Endothelial cell of umbilical vein (primary cell): ENCODE measurements around the gene CFAP69.
"Not testable (repeated sequence)": the region's sequence is repeated elsewhere in the genome, so short reads cannot be mapped to it uniquely, and the experiment has no call there.

ENCODE experiments used
- CTCF ChIP-seq, 2 donors: IDR thresholded peaks; 1 replicate in 1 of 2; 2 replicates in 1 of 2; pipeline ENCODE4 v1.5.1; 2011; ENCODE audit warnings: low read length in 2 of 2, mild to moderate bottlenecking in 2 of 2, moderate library complexity in 2 of 2, control low read depth in 1 of 2, inconsistent platforms in 1 of 2, low read depth in 1 of 2; ENCODE audit not compliant: insufficient read depth in 1 of 2; ENCODE audit errors: extremely low read depth in 1 of 2
- EZH2 ChIP-seq: IDR thresholded peaks from 2 replicates; pipeline ENCODE4 v1.6.1; 2012; ENCODE audit warnings: borderline replicate concordance, low read depth, mild to moderate bottlenecking, moderate library complexity, low read length, inconsistent platforms; ENCODE audit not compliant: severe bottlenecking
- JUN ChIP-seq: IDR thresholded peaks from 2 replicates; pipeline ENCODE4 v1.6.1; 2011; ENCODE audit warnings: borderline replicate concordance, low read depth; ENCODE audit not compliant: insufficient read length, insufficient read depth
- MAX ChIP-seq: IDR thresholded peaks from 2 replicates; pipeline ENCODE4 v1.6.1; 2011; ENCODE audit not compliant: insufficient read depth, insufficient read length
- POLR2A ChIP-seq: IDR thresholded peaks from 2 replicates; pipeline ENCODE4 v1.6.1; 2012; ENCODE audit warnings: low read depth, mild to moderate bottlenecking, control low read depth, low read length
- POLR2AphosphoS5 ChIP-seq: IDR thresholded peaks from 2 replicates; pipeline ENCODE4 v1.6.1; 2012; ENCODE audit warnings: low read depth, mild to moderate bottlenecking, control low read depth, low read length, moderate library complexity; ENCODE audit not compliant: insufficient read depth

- TF ChIP-seq POLR2A; EZH2; POLR2AphosphoS5; CTCF (IDR thresholded peaks at IDR 0.05; ENCODE audit: extremely low read depth in 1 of 2, insufficient read depth in 1 of 2, low read depth in 1 of 2, low read length in 2 of 2); JUN; MAX: not testable (repeated sequence)
These were observed 105.1 kb downstream of the CFAP69 start for GRCh38 chr7:90350032-90350431.
